ENCODE results near the gene MAPK1. TPM values are rescaled to one million over a fixed set of nuclear protein-coding genes. Genes with fewer than 3 reads are reported as not detected.

Gene MAPK1
- total RNA-seq, 1 experiment from 2014 or later, result 122 TPM

GRCh38 chr22:21759646-21760376 lies 107.6 kb downstream of the MAPK1 start:
- ATAC-seq (no peak), DNase-seq (ENCODE audit: low read depth, low spot score) (no peak)
- in situ Hi-C loops (cut with HindIII; ENCODE audit: low pct_unique_long_range_greater_than_20kb, low sequenced_read_pairs), result no loop called here
- H3K9me3 ChIP-seq (ENCODE audit: control insufficient read depth, insufficient read depth, low read depth, low read length), result no peaks in the 10 kb centered on the region
- ChIA-PET POLR2A (no interaction called here), CTCF (no interaction called here)
- H3K27ac ChIP-seq (ENCODE audit: low read length), result no peak overlapping the region
- BruUV-seq (replicated peaks), result no TSS peak
- H3K4me3 ChIP-seq (ENCODE audit: low read depth in 2 of 2, low read length in 2 of 2), result no peak overlapping the region
- no peaks in the 10 kb centered on the region for H3K4me1 ChIP-seq (ENCODE audit: control insufficient read depth, insufficient read depth, low read length)
- intact Hi-C loops (cut with micrococcal nuclease; ENCODE audit: unreplicated experiment), result no loop called here
- H3K27me3 ChIP-seq (ENCODE audit: control insufficient read depth, insufficient read depth, low read length), result no peaks in the 10 kb centered on the region
- no peaks in the 10 kb centered on the region; the same call in 1 of the 2 replicates for H3K36me3 ChIP-seq (ENCODE audit: control insufficient read depth, insufficient read depth, low read length)
- TF ChIP-seq, protein P1, sequence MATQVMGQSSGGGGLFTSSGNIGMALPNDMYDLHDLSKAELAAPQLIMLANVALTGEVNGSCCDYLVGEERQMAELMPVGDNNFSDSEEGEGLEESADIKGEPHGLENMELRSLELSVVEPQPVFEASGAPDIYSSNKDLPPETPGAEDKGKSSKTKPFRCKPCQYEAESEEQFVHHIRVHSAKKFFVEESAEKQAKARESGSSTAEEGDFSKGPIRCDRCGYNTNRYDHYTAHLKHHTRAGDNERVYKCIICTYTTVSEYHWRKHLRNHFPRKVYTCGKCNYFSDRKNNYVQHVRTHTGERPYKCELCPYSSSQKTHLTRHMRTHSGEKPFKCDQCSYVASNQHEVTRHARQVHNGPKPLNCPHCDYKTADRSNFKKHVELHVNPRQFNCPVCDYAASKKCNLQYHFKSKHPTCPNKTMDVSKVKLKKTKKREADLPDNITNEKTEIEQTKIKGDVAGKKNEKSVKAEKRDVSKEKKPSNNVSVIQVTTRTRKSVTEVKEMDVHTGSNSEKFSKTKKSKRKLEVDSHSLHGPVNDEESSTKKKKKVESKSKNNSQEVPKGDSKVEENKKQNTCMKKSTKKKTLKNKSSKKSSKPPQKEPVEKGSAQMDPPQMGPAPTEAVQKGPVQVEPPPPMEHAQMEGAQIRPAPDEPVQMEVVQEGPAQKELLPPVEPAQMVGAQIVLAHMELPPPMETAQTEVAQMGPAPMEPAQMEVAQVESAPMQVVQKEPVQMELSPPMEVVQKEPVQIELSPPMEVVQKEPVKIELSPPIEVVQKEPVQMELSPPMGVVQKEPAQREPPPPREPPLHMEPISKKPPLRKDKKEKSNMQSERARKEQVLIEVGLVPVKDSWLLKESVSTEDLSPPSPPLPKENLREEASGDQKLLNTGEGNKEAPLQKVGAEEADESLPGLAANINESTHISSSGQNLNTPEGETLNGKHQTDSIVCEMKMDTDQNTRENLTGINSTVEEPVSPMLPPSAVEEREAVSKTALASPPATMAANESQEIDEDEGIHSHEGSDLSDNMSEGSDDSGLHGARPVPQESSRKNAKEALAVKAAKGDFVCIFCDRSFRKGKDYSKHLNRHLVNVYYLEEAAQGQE (IDR thresholded peaks at IDR 0.05; ENCODE audit: insufficient read depth in 1 of 2, low read depth in 2 of 2, low read length in 1 of 2), result no peak
- TF ChIP-seq TCF7L2 (IDR thresholded peaks at IDR 0.05; ENCODE audit: low read depth, low read length) (no peak), POLR2AphosphoS5 (IDR thresholded peaks at IDR 0.05; ENCODE audit: low read depth, low read length) (no peak), SIN3A (IDR thresholded peaks at IDR 0.05; ENCODE audit: borderline replicate concordance, insufficient read depth, low read depth, low read length) (no peak)

DNA sequence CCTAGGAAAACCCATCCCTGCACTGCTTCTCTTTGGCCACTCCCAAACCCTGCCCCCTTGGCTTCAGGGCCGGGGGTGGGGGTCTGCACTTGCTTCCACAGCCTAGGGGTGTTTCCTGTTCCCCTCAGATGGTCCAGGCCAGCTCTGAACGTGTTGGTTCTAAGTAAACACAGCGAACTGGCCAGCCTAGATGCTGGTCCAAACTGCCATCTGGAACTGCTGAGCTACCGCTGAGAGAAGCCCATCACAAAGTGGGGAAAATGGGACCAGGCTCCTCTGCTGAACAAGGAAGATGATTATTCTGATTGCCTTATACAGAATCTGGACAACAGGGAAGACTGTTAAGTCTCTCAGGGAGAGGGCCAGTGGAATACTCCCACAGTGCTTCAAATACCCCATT lies 108.4 kb downstream of the MAPK1 start:
- BruUV-seq (replicated peaks), result no TSS peak
- H3K27me3 ChIP-seq (ENCODE audit: control insufficient read depth, insufficient read depth, low read length), result no peaks in the 10 kb centered on the region
- H3K27ac ChIP-seq (ENCODE audit: low read length), result no peak overlapping the region
- H3K4me3 ChIP-seq (ENCODE audit: low read depth in 2 of 2, low read length in 2 of 2), result no peak overlapping the region
- no peak for TF ChIP-seq POLR2AphosphoS5 (IDR thresholded peaks at IDR 0.05; ENCODE audit: low read depth, low read length)
- TF ChIP-seq, protein P1 (IDR thresholded peaks at IDR 0.05; ENCODE audit: insufficient read depth in 1 of 2, low read depth in 2 of 2, low read length in 1 of 2), result no peak
- TF ChIP-seq TCF7L2 (IDR thresholded peaks at IDR 0.05; ENCODE audit: low read depth, low read length), result no peak
- TF ChIP-seq CTCF (IDR thresholded peaks at IDR 0.05), result no peak
- no peak for TF ChIP-seq SIN3A (IDR thresholded peaks at IDR 0.05; ENCODE audit: borderline replicate concordance, insufficient read depth, low read depth, low read length)
- ChIA-PET CTCF (no interaction called here), POLR2A (no interaction called here)
- DNase-seq (ENCODE audit: low read depth, low spot score) (no peak), ATAC-seq (no peak)
- H3K4me1 ChIP-seq (ENCODE audit: control insufficient read depth, insufficient read depth, low read length), result no peaks in the 10 kb centered on the region
- intact Hi-C loops (cut with micrococcal nuclease; ENCODE audit: unreplicated experiment), result no loop called here
- H3K36me3 ChIP-seq (ENCODE audit: control insufficient read depth, insufficient read depth, low read length), result no peaks in the 10 kb centered on the region; the same call in 1 of the 2 replicates
- in situ Hi-C loops (cut with HindIII; ENCODE audit: low pct_unique_long_range_greater_than_20kb, low sequenced_read_pairs), result no loop called here
- H3K9me3 ChIP-seq (ENCODE audit: control insufficient read depth, insufficient read depth, low read depth, low read length), result no peaks in the 10 kb centered on the region
